WERI-Rb-1 (cell line): ENCODE data around the gene TRAK2.

Experiments used
- DNase-seq: peaks from one replicate; pipeline ENCODE4 v3.0.0-alpha.2; 2020
- H3K27ac ChIP-seq: fragments of 250-450 bp; sonication (Bioruptor Pico); 2 replicates; pipeline ENCODE4 v1.5.1; 2020; ENCODE audit warnings: mild to moderate bottlenecking, moderate library complexity
- H3K27me3 ChIP-seq: fragments of 250-450 bp; sonication (Bioruptor Pico); 2 replicates; pipeline ENCODE4 v1.5.1; 2021; ENCODE audit warnings: mild to moderate bottlenecking, low read depth, moderate library complexity; ENCODE audit not compliant: insufficient read depth, severe bottlenecking
- H3K36me3 ChIP-seq: fragments of 250-450 bp; sonication (Bioruptor Pico); 2 replicates; pipeline ENCODE4 v1.5.1; 2020; ENCODE audit warnings: mild to moderate bottlenecking, moderate library complexity
- H3K4me3 ChIP-seq: 2 replicates; pipeline ENCODE4 v1.5.1; 2011; ENCODE audit warnings: low read depth, mild to moderate bottlenecking, control low read depth, low read length
- H3K9me3 ChIP-seq: fragments of 250-450 bp; sonication (Bioruptor Pico); 2 replicates; pipeline ENCODE4 v1.5.1; 2021; ENCODE audit warnings: mild to moderate bottlenecking, moderate library complexity; ENCODE audit not compliant: severe bottlenecking
- CTCF ChIP-seq: IDR thresholded peaks from 2 replicates; pipeline ENCODE4 v1.5.1; 2011; ENCODE audit warnings: low read depth, mild to moderate bottlenecking, control low read depth, inconsistent platforms, low read length

TRAK2 gene

GRCh38 chr2:201401815-201402214, 49.4 kb downstream of the TRAK2 start:
- no peak overlapping the region for H3K27ac ChIP-seq
- H3K9me3 ChIP-seq, result no peaks in the 10 kb centered on the region
- TF ChIP-seq CTCF, result no peak
- DNase-seq, result no peak
- H3K36me3 ChIP-seq, result peaks cover 40% of the 10 kb centered on the region
- H3K4me3 ChIP-seq, result no peak overlapping the region
- H3K27me3 ChIP-seq, result no peaks in the 10 kb centered on the region

- Histone ChIP-seq H3K4me3 (no peak overlapping the region), H3K36me3 (peaks cover 79% of the 10 kb centered on the region), H3K9me3 (no peaks in the 10 kb centered on the region), H3K27ac (no peak overlapping the region), H3K27me3 (no peaks in the 10 kb centered on the region)
- no peak for DNase-seq
- no peak for TF ChIP-seq CTCF
Measured at GRCh38 chr2:201396595-201396994, 54.7 kb downstream of the TRAK2 start.

GRCh38 chr2:201383136-201383535, 68.1 kb downstream of the TRAK2 start:
- no peak overlapping the region for H3K27ac ChIP-seq
- no peak overlapping the region for H3K4me3 ChIP-seq
- peaks cover 71% of the 10 kb centered on the region for H3K36me3 ChIP-seq
- TF ChIP-seq CTCF, result no peak
- no peaks in the 10 kb centered on the region for H3K27me3 ChIP-seq
- no peak for DNase-seq
- H3K9me3 ChIP-seq, result no peaks in the 10 kb centered on the region

- H3K4me3 ChIP-seq, result no peak overlapping the region
- no peaks in the 10 kb centered on the region for H3K9me3 ChIP-seq
- no peak for DNase-seq
- H3K27ac ChIP-seq, result no peak overlapping the region
- H3K27me3 ChIP-seq, result no peaks in the 10 kb centered on the region
- peaks cover 47% of the 10 kb centered on the region for H3K36me3 ChIP-seq
- no peak for TF ChIP-seq CTCF
Measured at GRCh38 chr2:201378496-201379397, 72.5 kb downstream of the TRAK2 start.

GRCh38 chr2:201377218-201377617, 74.0 kb downstream of the TRAK2 start:
- Histone ChIP-seq H3K27me3 (no peaks in the 10 kb centered on the region), H3K9me3 (no peaks in the 10 kb centered on the region), H3K4me3 (no peak overlapping the region), H3K36me3 (peaks cover 31% of the 10 kb centered on the region), H3K27ac (no peak overlapping the region)
- DNase-seq, result no peak
- no peak for TF ChIP-seq CTCF
